Measurements from ENCODE around the gene APEH. TPM values are rescaled to one million over a fixed set of nuclear protein-coding genes. Genes with fewer than 3 reads are reported as not detected.

Gene APEH
- total and polyA plus RNA-seq, 2 of the 13 experiments (the other 11 are each of a cell fraction or from before 2014, with no cell fraction given), result 116 to 130 TPM

- WGBS (ENCODE audit: low lambda C conversion rate), result 100% methylated on average over 1 of the region's 1 CpG
- Histone ChIP-seq H3K4me3 (replicated peaks in 1 of 3; ENCODE audit: insufficient read depth in 1 of 3, low read depth in 2 of 3, low read length in 3 of 3) (no peak overlapping the region), H3K9ac (ENCODE audit: insufficient read depth, low read depth, low read length) (peak overlapping the region; percentile 22; the same call in 1 of the 2 replicates), H3K27ac (ENCODE audit: extremely low read length, insufficient read depth, low read length) (peak overlapping the region; percentile 44), H3K79me2 (ENCODE audit: insufficient read depth, low read length) (no peaks in the 10 kb centered on the region), H3K27me3 (ENCODE audit: control insufficient read depth in 1 of 2, insufficient read depth in 2 of 2, low read length in 2 of 2) (no peaks in the 10 kb centered on the region), H3K36me3 (replicated peaks in 1 of 2; ENCODE audit: control insufficient read depth in 1 of 2, insufficient read depth in 2 of 2, low read length in 2 of 2) (no peaks in the 10 kb centered on the region), H3K4me2 (ENCODE audit: low read depth, low read length) (no peak overlapping the region), H3K4me1 (ENCODE audit: insufficient read depth, low read length) (peaks cover 33% of the 10 kb centered on the region), H3K9me3 (ENCODE audit: low read length) (no peaks in the 10 kb centered on the region), H2AFZ (ENCODE audit: low read length) (no peak overlapping the region), H4K20me1 (ENCODE audit: insufficient read depth, low read length) (no peaks in the 10 kb centered on the region)
- ATAC-seq, result peak; percentile 12; the same call in 2 of the 3 replicates
- CTCF ChIA-PET (ENCODE audit: low intra/inter-chr PET ratio, low total read pairs), result no interaction called here
- DNase-seq (ENCODE audit: low spot score), result peak; percentile 25
- intact Hi-C loops (cut with micrococcal nuclease; ENCODE audit: unreplicated experiment) (no loop called here), in situ Hi-C loops (cut with HindIII; ENCODE audit: extremely low pct_ligation_motif_present, low pct_unique_long_range_greater_than_20kb) (no loop called here)
- no peak for FAIRE-seq
- no TSS peak for BruUV-seq (replicated peaks)
- TF ChIP-seq ZNF672 (CRISPR knock-in tag; IDR thresholded peaks at IDR 0.05) (no peak), TOE1 (CRISPR knock-in tag; IDR thresholded peaks at IDR 0.05) (no peak), NFE2 (CRISPR knock-in tag; IDR thresholded peaks at IDR 0.05) (peak; percentile 71; the same call in 1 of the 2 replicates), CBX5 (CRISPR knock-in tag; IDR thresholded peaks at IDR 0.05; ENCODE audit: borderline replicate concordance) (no peak), RXRA (CRISPR knock-in tag; IDR thresholded peaks at IDR 0.05) (no peak), ZNF660 (CRISPR knock-in tag; IDR thresholded peaks at IDR 0.05; ENCODE audit: borderline replicate concordance, low read depth) (no peak), DRAP1 (CRISPR knock-in tag; IDR thresholded peaks at IDR 0.05) (no peak), NFKBIZ (CRISPR knock-in tag; IDR thresholded peaks at IDR 0.05) (no peak), ZNF432 (CRISPR knock-in tag; IDR thresholded peaks at IDR 0.05; ENCODE audit: borderline replicate concordance) (no peak), ZBTB20 (CRISPR knock-in tag; IDR thresholded peaks at IDR 0.05; ENCODE audit: borderline replicate concordance, low read depth) (no peak), ZNF280B (CRISPR knock-in tag; IDR thresholded peaks at IDR 0.05; ENCODE audit: borderline replicate concordance) (no peak), NFE2L2 (IDR thresholded peaks at IDR 0.05; ENCODE audit: low read length) (peak; percentile 76)
- TF ChIP-seq, protein P1, sequence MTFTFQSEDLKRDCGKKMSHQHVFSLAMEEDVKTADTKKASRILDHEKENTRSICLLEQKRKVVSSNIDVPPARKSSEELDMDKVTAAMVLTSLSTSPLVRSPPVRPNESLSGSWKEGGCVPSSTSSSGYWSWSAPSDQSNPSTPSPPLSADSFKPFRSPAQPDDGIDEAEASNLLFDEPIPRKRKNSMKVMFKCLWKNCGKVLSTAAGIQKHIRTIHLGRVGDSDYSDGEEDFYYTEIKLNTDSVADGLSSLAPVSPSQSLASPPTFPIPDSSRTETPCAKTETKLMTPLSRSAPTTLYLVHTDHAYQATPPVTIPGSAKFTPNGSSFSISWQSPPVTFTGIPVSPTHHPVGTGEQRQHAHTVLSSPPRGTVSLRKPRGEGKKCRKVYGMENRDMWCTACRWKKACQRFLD (CRISPR knock-in tag; IDR thresholded peaks at IDR 0.05; ENCODE audit: borderline replicate concordance), result no peak
- TF ChIP-seq, protein P2, sequence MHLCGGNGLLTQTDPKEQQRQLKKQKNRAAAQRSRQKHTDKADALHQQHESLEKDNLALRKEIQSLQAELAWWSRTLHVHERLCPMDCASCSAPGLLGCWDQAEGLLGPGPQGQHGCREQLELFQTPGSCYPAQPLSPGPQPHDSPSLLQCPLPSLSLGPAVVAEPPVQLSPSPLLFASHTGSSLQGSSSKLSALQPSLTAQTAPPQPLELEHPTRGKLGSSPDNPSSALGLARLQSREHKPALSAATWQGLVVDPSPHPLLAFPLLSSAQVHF (CRISPR knock-in tag; IDR thresholded peaks at IDR 0.05), result no peak
- POLR2A ChIA-PET, result no interaction called here
Measured at GRCh38 chr3:49649576-49649975, 24.6 kb upstream of the APEH start.
